Limb (tissue), 2 donors: ENCODE measurements around the gene CRYBG3.
"Not testable (repeated sequence)": the region's sequence is repeated elsewhere in the genome, so short reads cannot be mapped to it uniquely, and the experiment has no call there.

Experiments
- DNase-seq, 2 donors: peaks; one replicate each; pipeline ENCODE4 v3.0.0-alpha.2; 2016; ENCODE audit errors: extremely low spot score in 2 of 2

CRYBG3 gene

GRCh38 chr3:97896129-97896528 is 74.3 kb downstream of the CRYBG3 start:
- no peak for DNase-seq

- DNase-seq, result no peak
Observed at GRCh38 chr3:97896547-97896946, 74.7 kb downstream of the CRYBG3 start.

GRCh38 chr3:97899331-97899730 is 77.5 kb downstream of the CRYBG3 start:
- no peak for DNase-seq

GRCh38 chr3:97901313-97902248 is 79.8 kb downstream of the CRYBG3 start:
- DNase-seq, result no peak

- not testable (repeated sequence) for DNase-seq
Observed at GRCh38 chr3:97909830-97910229, 88.0 kb downstream of the CRYBG3 start.

- DNase-seq, result not testable (repeated sequence)
Observed at GRCh38 chr3:97910236-97910831, 88.5 kb downstream of the CRYBG3 start.

GRCh38 chr3:97910931-97911351 is 89.1 kb downstream of the CRYBG3 start:
- DNase-seq, result no peak

- DNase-seq, result no peak
Observed at GRCh38 chr3:97911459-97911858, 89.6 kb downstream of the CRYBG3 start.

GRCh38 chr3:97914388-97914787 is 92.6 kb downstream of the CRYBG3 start:
- no peak for DNase-seq

- no peak for DNase-seq
Observed at GRCh38 chr3:97916576-97916975, 94.8 kb downstream of the CRYBG3 start.

- DNase-seq, result no peak
Observed at GRCh38 chr3:97917813-97918536, 96.2 kb downstream of the CRYBG3 start.

GRCh38 chr3:97927704-97928103 is 105.9 kb downstream of the CRYBG3 start:
- no peak for DNase-seq

- DNase-seq, result no peak
Observed at GRCh38 chr3:97928986-97929385, 107.2 kb downstream of the CRYBG3 start.

- no peak for DNase-seq
Observed at GRCh38 chr3:97930018-97930417, 108.2 kb downstream of the CRYBG3 start.

GRCh38 chr3:97931218-97931617 is 109.4 kb downstream of the CRYBG3 start:
- no peak for DNase-seq

- DNase-seq, result no peak
Observed at GRCh38 chr3:97932387-97932801, 110.6 kb downstream of the CRYBG3 start.

- DNase-seq, result no peak
Observed at GRCh38 chr3:97934980-97935695, 113.3 kb downstream of the CRYBG3 start.

GRCh38 chr3:97935842-97936241 is 114.0 kb downstream of the CRYBG3 start:
- DNase-seq, result no peak

- no peak for DNase-seq
Observed at GRCh38 chr3:97937205-97937604, 115.4 kb downstream of the CRYBG3 start.

GRCh38 chr3:97938444-97938843 is 116.6 kb downstream of the CRYBG3 start:
- DNase-seq, result no peak

GRCh38 chr3:97939401-97939800 is 117.6 kb downstream of the CRYBG3 start:
- DNase-seq, result no peak
